Raji (cell line): ENCODE measurements around the gene TMEM176A.

Source experiments
- POLR2A ChIP-seq: IDR thresholded peaks from 2 replicates; pipeline ENCODE4 v1.6.1; 2011; ENCODE audit warnings: low read depth, low read length, control low read depth; ENCODE audit not compliant: insufficient read depth

The TMEM176A gene

DNA sequence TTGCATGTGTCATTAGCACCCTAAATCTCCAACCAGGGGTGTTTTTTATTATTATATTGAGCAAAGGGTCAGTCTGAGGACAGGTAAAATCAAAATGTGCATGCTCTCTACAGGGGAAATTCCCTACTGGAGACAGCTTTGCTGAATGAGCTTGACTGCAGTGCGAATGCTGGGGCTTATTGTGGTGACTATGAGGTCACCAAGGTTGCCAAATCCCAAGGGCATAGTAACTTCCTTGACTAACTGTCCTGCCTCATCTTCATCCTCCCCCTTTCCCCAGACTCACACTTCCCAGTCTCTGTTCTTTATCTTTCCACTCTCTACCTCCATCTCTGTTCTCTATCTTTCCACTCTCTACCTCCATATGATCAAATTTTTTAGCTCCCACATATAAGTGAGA lies 28.9 kb downstream of the TMEM176A start:
- no peak for TF ChIP-seq POLR2A

DNA sequence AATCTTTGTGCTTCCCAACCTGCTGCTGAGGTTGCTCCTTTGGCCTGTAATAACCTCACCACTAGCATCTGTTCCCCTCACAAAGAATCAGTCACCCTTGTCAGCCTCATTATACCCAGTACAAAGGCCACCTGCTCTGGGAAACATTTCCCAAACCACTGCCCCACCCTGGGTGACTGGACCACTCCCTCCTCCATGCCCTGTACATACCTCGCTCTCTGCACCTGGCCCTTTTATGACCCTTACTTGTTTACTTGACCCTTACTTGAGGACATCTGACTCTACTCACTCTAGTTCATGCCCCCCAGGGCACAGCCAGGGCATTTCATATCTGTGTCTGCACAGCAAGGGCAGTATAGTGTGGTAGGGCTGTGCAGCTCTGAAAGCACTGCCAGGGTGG lies 30.4 kb downstream of the TMEM176A start:
- TF ChIP-seq POLR2A = no peak

DNA sequence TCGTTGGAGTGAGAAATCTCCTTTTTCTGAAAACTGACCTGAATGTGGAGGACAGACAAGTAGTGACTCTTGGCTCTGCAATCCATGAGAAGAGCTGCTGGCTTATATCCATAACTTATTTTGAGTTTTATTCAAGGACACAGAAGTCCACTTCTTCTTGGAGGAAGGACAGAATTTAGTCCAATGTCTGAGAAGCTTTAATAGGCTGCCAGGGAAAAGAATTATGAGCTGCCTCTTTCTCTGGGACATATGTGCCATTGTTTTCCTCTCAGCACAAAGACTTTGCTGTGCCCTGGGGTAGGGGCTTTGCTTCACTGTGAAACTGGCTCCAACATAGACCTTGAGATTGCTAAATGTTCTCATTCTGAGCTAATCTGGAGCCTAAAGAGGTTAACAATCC lies 31.3 kb downstream of the TMEM176A start:
- no peak for TF ChIP-seq POLR2A

DNA sequence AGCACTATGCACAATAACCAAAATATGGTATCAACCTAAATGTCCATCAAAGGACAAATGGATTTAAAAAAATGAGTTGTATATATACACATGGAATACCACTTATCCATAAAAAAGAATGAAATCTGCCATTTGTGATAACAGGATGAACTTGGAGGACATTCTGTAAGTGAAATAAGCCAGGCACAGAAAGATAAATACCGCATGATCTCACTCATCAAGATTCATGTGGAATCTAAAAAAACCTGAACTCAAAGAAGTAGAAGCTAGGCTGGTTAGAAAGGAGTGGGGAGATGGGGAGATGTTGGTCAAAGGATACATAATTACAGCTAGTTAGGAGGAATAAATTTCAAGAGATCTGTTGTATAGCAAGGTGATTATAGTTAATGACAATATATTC lies 34.5 kb downstream of the TMEM176A start:
- no peak for TF ChIP-seq POLR2A

DNA sequence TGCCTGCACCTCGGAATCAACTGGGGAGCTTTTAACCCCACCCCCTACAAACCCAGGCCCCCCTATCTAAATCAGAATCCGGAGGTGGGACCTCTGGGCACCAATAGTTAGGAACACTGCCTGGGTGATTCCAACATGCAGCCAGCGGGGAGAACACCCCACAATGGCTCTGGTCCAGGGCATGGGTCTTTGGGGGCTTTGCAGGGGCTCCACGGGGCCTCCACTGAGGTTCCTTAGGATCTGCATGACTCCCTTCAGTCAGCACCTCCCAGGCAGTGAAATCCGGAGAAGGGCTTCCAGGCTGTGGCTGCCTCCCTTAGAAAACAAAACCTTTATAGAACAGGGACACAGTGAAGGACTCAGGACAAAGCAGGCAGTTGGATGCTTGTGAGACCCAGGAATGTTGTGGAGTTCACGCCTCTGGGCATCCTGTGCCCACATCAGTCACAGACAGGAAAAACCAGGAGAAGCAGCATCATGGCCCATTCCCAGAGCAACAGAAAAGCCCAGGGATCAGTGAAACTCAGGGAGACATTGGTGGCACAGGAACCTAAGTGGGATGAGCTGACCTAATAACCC lies 35.2 kb downstream of the TMEM176A start:
- no peak for TF ChIP-seq POLR2A

DNA sequence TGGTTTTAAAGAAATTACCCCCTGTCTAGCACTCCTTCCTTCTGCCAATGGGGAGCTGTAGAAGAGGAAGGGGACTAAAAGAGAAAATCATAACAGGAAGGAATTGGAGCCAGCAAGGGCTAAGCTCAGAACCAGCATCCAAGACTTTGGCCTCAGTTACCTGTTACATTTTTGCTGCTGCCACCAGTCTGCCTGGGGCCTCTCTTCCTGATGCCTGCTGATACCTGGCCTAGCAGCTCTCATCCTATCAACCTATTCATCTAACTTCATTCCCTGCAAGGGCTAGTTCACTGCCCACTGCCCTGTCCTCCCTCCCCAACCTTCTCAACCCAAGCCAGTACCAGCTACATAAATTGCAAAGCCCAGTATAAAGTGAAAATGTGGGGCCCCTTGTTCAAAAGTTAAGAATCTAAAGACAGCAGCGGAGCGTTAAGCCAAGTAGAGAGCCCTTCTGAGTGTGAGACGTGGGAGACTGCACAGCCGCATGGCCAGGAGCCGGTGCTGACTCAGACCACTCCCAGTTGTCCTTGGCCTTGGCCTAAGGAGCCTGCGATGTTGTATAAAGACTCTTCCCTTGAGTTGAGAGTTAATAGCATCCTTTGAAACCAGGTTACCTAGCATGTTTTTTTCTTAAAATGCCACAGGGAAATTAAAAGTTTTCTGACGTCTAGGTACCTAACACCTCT lies 38.5 kb downstream of the TMEM176A start:
- TF ChIP-seq POLR2A = no peak

DNA sequence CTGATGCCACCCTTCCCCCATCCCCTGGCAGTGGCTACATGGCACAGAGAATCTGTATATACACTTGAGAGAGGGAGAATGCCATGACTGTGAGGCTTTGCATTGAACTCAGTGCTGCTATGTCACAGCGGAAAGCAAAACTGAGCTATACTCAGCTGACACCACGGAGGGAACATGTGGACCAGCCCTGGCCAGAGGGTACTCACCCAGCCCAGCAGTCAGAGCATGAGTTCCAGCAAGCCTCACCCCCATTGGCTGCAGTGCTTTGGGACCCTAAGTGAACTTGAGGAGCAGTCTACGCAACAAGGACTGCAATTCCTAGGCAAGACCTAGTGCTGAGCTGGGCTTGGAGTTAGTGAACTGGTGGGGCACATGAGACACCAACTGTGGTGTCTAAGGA lies 41.4 kb downstream of the TMEM176A start:
- no peak for TF ChIP-seq POLR2A

DNA sequence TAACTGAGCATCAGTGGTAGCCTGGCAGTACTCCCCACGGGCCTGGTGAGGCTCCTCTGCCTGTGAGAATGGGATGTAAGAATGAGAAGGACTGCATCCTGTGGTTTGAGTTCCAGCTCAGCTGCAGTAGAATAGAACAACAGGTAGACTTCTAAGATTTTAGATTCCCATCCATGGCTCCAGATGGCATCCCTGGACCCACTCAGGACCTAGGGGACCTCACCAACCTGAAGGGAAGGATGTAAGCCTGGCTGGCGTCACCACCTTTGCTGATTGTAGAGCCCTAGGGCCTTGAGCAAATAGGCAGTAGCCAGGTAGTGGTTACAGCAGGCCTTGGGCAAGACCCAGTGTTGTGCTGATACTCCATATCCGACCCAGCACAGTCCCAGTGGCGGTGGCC lies 42.1 kb downstream of the TMEM176A start:
- no peak for TF ChIP-seq POLR2A

DNA sequence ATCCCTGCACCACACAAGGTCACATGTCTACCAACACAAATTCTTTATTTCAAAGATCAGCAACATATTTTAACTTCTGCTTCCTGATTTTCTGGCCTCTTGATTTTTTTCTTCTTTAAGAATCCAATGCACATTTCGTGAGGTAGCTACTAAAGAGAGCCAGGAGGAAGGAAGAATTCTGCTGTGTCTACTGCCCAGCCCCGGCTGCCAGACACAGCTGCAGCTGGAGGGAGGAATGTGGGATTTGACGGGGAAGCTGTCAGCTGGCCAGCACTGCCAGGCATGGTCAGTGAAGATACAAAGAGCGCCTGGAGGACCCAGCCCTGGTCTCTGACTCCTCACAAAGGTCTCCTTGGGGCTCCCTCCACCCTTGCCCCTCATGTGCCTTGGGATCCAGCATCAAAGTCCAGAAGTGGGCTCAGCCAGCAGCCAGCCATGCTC lies 44.9 kb downstream of the TMEM176A start:
- TF ChIP-seq POLR2A = no peak

DNA sequence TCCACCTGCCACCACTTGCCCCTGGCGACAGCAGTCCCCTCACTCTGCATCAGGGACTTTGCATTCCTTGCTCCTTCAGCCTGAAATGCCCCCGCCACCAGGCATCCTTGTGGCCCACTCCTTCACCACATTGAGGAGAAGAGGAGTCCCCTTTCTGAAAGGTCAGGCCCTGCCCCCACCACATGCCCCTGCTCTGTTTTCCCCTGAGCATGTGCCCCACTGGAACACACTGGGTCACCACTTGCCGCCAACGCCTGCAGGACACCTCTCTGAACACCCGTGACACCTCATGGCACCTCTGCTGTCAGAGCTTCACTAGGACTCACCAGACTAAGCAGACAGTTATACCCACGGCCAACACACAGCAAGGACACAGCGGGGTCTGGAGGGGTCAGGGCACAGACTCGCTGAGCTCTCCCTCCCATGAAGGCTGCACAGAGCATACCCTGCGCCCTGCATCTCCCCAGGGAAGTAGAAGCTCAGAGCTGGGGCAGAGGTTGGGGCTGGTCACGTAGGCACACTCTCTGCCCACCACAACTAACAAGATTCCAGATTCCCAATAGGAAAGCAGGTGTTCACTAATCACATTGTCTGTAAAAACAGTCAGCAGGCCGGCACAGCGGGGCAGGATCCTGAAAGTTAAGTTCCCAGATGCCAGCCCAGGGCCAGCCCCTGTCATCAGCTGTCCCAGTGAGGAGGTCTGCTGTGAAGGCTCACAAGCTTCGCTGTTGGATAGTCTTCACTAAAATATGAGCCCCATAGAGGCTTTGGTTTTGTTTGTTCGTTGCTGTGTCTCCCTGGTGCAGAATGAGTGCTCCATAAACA lies 45.9 kb downstream of the TMEM176A start:
- TF ChIP-seq POLR2A = no peak

DNA sequence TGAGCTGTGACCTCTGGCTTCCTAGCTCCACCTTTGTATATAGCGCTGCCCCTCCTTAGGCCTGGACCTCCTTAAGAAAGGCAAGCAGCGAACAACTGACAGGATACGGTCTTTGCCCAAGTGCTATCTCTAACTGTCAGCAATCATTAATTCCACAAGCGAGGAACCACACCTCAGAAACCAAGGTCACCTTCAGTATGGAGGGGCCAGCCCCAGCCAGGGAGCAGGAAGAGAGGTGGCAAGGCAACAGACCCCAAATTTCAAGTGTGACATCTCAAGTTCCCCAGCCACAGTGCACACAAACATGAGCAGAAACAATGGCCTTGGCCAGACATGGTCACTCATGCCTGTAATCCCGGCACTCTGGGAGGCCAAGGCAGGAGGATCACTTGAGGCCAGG lies 47.0 kb downstream of the TMEM176A start:
- TF ChIP-seq POLR2A = no peak

DNA sequence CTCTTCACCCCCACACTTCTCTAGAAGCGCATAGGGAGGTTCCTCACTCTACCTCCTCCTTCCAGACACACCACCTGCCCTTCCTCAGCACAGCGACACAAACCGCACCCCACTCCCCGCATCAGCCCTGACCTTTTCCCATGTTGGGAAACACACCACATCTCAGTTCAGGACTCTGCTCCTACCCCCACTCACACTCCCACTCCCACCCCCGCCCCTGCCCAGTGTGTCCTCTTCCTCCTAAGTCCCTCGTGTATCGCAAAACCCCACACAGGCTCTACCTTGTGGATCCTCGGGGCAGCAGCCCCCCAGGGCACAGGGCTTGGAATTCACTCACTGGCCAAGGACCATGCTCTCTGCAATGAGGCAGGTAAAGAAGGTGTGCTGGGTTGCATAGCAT lies 47.5 kb downstream of the TMEM176A start:
- TF ChIP-seq POLR2A = no peak

DNA sequence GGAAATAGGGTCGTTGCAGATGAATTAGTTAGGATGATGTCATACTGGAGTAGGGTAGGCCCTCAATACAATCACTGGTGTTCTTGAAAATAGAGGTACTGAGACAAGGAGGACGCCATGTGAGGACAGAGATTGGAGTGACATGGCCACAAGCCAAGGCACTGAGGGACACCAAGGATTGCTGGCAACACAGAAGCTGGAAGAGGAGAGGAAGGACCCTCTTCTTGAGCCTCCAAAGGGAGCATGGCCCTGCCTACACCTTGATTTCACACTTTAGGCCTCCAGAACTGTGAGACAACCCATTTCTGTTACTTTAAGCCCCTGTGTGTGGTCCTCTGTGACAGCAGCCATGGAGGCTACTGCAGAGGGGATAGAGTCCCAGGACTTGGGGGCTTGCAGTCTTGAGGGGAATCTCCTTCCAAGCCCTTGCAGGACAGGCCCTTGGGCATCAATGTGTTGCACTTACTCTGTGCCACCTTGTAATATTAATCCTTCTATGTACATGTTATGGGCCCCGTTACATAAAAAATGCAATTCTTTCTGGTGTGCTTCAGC lies 48.1 kb downstream of the TMEM176A start:
- no peak for TF ChIP-seq POLR2A

DNA sequence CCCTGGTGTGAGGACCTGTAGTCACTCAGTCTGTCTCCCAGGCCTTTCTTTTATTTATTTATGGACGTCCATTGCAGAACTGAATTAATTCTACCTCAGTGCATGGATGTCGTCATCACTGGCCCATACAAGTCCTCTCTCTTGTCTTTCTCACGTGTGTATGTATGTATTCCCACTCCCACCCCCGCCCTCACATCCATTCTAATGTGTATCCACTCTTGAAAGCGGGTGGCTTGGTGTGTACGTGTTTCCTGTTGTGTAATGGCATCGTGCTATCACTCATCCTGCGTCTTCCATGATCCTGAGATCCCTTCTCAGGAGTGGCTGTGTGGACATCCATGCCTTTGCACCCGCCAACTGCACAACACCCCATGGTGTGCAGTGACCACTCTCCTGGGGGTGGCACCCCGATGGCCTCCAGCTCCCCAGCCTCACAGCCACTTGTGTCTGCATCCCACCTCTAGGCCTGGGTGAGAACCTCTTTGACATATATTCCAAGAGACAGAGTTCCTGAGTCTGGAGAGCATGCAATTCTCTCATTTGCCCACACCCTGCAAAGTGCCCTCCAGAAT lies 48.7 kb downstream of the TMEM176A start:
- no peak for TF ChIP-seq POLR2A

DNA sequence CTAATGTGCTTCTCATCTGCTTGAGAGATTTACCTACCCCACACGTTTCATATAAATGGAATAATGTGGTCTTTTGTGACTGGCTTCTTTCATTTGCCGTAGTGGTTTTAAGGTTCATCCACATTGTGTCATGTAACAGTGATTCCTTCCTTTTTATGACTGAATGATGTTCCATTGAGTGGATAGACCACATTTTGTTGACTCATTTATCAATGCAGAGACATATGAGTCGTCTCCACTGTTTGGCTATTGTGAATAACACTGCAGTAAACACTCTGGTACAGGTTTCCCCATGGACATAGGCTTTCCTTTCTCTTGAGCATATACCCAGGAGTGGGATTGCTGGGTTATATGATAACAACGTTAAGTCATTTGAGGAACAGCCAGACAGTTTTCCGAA lies 49.7 kb downstream of the TMEM176A start:
- TF ChIP-seq POLR2A = no peak
